ENCODE measurements around the gene DCUN1D1. TPM values are rescaled to one million over a fixed set of nuclear protein-coding genes. Genes with fewer than 3 reads are reported as not detected.

DCUN1D1 gene
- total RNA-seq, 2 donors from 2014 or later = 14.2 to 23.5 TPM

DNA sequence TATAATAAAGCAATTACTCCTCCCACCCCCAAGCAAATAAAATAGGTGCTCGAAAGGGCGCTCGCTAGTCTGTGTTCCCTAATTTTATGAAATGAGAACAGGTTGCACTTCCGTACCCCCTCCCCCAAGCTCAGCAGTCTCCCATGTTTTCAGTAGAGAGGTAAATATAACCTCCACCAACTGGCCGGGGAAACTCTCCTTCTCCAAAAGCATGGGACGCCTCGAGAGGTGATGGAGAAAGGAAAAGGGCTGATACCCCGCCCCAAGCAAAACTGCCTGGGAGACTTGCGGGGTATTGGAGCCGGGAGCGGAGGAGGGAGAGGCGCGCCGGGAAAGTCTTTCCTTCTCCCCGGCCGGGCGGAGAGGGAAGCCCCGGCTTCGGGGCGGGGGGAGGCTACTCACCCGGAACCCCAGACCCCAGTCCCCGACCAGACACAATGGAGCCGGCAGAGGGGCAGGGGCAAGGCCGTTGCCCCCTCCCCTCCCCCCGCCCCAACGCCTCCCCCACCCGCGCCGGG, 605 bp downstream of the DCUN1D1 start:
- Histone ChIP-seq H3K4me1 (peaks cover 0 to 20% of the 10 kb centered on the region in 2 donors), H3K4me3 (peak overlapping the region; percentile 98), H3K9me3 (no peaks in the 10 kb centered on the region), H3K36me3 (no peaks in the 10 kb centered on the region), H3K27me3 (no peaks in the 10 kb centered on the region), H3K27ac (peak overlapping the region; percentile 85 to 89)
- DNase-seq (ENCODE audit: low spot score) = peak; percentile 54
- no peak for TF ChIP-seq CTCF (IDR thresholded peaks at IDR 0.05)

DNA sequence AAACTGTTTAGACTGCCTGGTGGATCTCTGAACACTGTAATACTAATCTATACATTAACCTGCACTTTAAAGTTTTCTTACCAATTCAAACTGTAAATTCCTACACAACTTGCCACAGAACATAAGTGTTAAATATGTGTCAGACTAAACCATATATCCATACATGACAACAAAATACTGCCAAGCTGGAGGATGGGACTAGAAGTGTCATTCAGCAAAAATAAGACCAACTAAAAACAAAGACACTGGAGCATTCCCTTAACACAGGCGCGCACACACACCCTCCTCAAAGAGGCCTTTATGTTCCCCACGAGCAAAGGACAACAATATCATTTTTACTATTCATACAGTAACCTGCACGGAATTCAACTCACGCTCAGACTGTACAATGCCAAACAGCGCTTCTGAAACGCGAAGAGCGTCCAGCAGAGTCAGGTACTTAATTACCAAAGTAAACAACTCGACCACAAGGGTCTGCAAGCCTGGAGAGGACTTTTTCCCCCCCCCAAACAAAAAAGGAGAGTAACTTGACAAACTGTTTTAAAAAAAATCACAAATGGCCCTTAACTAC, 1.1 kb downstream of the DCUN1D1 start:
- H3K27me3 ChIP-seq = no peaks in the 10 kb centered on the region
- no peaks in the 10 kb centered on the region for H3K9me3 ChIP-seq
- peak overlapping the region; percentile 85 to 89 for H3K27ac ChIP-seq
- peak overlapping the region; percentile 98 for H3K4me3 ChIP-seq
- no peak for DNase-seq (ENCODE audit: low spot score)
- no peaks in the 10 kb centered on the region for H3K36me3 ChIP-seq
- H3K4me1 ChIP-seq = peaks cover 0 to 20% of the 10 kb centered on the region in 2 donors
- no peak for TF ChIP-seq CTCF (IDR thresholded peaks at IDR 0.05)

DNA sequence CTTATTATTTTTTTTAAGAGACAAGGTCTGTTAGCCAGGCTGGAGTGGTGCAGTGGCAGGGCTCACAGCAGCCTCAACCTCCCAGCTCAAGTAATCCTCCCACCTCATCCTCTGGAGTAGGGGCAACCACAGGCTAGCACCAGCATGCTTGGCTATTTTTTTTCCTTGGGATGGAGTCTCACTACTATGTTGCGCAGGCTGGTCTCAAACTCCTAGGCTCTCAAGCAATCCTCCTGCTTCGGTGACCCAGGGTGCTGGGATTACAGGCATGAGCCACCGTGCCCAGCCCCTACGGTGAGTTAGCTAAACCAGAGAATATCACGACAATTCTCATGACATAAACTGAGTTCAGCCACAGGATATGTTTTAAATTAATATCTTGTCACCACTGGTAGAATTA, 2.0 kb downstream of the DCUN1D1 start:
- Histone ChIP-seq H3K36me3 (no peaks in the 10 kb centered on the region), H3K27me3 (no peaks in the 10 kb centered on the region), H3K4me1 (peaks cover 0 to 20% of the 10 kb centered on the region in 2 donors), H3K27ac (no peak overlapping the region), H3K9me3 (no peaks in the 10 kb centered on the region), H3K4me3 (no peak overlapping the region)
- peak; percentile 53 for DNase-seq (ENCODE audit: low spot score)
- TF ChIP-seq CTCF (IDR thresholded peaks at IDR 0.05) = no peak

GRCh38 chr3:182973047-182973446, 7.3 kb downstream of the DCUN1D1 start:
- H3K4me3 ChIP-seq = no peak overlapping the region
- no peaks in the 10 kb centered on the region for H3K9me3 ChIP-seq
- TF ChIP-seq CTCF (IDR thresholded peaks at IDR 0.05) = no peak
- H3K27ac ChIP-seq = no peak overlapping the region
- no peaks in the 10 kb centered on the region for H3K27me3 ChIP-seq
- no peak for DNase-seq (ENCODE audit: low spot score)
- peaks cover 0 to 19% of the 10 kb centered on the region in 2 donors for H3K4me1 ChIP-seq
- H3K36me3 ChIP-seq = no peaks in the 10 kb centered on the region

DNA sequence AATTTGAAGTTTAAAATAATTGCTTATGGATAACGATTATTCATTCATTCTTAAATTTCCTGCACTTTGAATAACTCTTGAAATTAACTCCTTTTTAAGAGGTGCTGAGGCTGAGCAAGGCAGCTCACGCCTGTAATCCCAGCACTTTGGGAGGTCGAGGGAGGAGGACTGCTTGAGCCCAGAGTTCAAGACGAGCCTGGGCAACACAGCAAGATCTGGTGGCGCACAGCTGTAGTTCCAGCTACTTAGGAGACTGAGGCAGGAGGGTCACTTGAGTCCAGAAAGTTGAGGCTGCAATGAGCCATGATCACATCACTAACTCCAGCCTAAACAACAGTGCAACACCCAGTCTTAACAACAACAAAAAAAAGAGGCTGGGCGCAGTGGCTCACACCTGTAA, 8.0 kb downstream of the DCUN1D1 start:
- H3K36me3 ChIP-seq = no peaks in the 10 kb centered on the region
- H3K4me3 ChIP-seq = no peak overlapping the region
- H3K27ac ChIP-seq = no peak overlapping the region
- DNase-seq (ENCODE audit: low spot score) = no peak
- H3K27me3 ChIP-seq = no peaks in the 10 kb centered on the region
- H3K9me3 ChIP-seq = no peaks in the 10 kb centered on the region
- peaks cover 0 to 24% of the 10 kb centered on the region in 2 donors for H3K4me1 ChIP-seq
- no peak for TF ChIP-seq CTCF (IDR thresholded peaks at IDR 0.05)

GRCh38 chr3:182971637-182972036, 8.7 kb downstream of the DCUN1D1 start:
- Histone ChIP-seq H3K27me3 (no peaks in the 10 kb centered on the region), H3K9me3 (no peaks in the 10 kb centered on the region), H3K27ac (no peak overlapping the region), H3K4me1 (peaks cover 0 to 24% of the 10 kb centered on the region in 2 donors), H3K4me3 (no peak overlapping the region), H3K36me3 (no peaks in the 10 kb centered on the region)
- no peak for DNase-seq (ENCODE audit: low spot score)
- no peak for TF ChIP-seq CTCF (IDR thresholded peaks at IDR 0.05)
